Heart right ventricle (tissue), 16 donors: Measurements from ENCODE around the gene MIDN. TPM values are rescaled to one million over a fixed set of nuclear protein-coding genes. Genes with fewer than 3 reads are reported as not detected.
"Not testable (repeated sequence)": the region's sequence is repeated elsewhere in the genome, so short reads cannot be mapped to it uniquely, and the experiment has no call there.

Experiments
- ATAC-seq, 8 donors: fragments of 200-7000 bp; cut with Tn5 transposase; one replicate each; pipeline ENCODE4 v1.9.1; 2020; ENCODE audit warnings: mild to moderate bottlenecking in 8 of 8, moderate library complexity in 8 of 8, moderate number of reproducible peaks in 1 of 8
- DNase-seq, 2 donors: peaks; one replicate each; pipeline ENCODE4 v3.0.0-alpha.2; 2020
- H3K27ac ChIP-seq, 10 donors: fragments of 200-600 bp; sonication (generic) in 2 of 10; one replicate each; pipeline versions ENCODE4 v1.5.0 to v1.8.0; 2020 to 2022; ENCODE audit warnings: mild to moderate bottlenecking in 3 of 10
- H3K27me3 ChIP-seq, 7 donors: fragments of 200-600 bp; one replicate each; pipeline ENCODE4 v1.8.0; 2021 to 2022; ENCODE audit warnings: mild to moderate bottlenecking in 2 of 7
- H3K36me3 ChIP-seq, 9 donors: fragments of 200-600 bp; sonication (generic) in 1 of 9; one replicate each; pipeline versions ENCODE4 v1.5.0 to v1.8.0; 2020 to 2022; ENCODE audit warnings: mild to moderate bottlenecking in 2 of 9
- H3K4me1 ChIP-seq, 9 donors: fragments of 200-600 bp; sonication (generic) in 1 of 9; one replicate each; pipeline versions ENCODE4 v1.5.0 to v1.8.0; 2020 to 2022; ENCODE audit warnings: mild to moderate bottlenecking in 4 of 9
- H3K4me3 ChIP-seq, 10 donors: fragments of 200-600 bp; sonication (generic) in 2 of 10; one replicate each; pipeline versions ENCODE4 v1.5.0 to v1.8.0; 2020 to 2022; ENCODE audit warnings: mild to moderate bottlenecking in 7 of 10, moderate library complexity in 2 of 10
- H3K9me3 ChIP-seq, 11 donors: fragments of 200-600 bp in 10 of 11; sonication (generic) in 2 of 11; one replicate each; pipeline versions ENCODE4 v1.5.0 to v1.8.0; 2013 to 2022; ENCODE audit warnings: mild to moderate bottlenecking in 2 of 11, control low read depth in 1 of 11, moderate library complexity in 1 of 11
- CTCF ChIP-seq, 9 donors: fragments of 200-600 bp; sonication (generic) in 2 of 9; IDR thresholded peaks; one replicate each; pipeline versions ENCODE4 v1.5.0 to v1.8.0; 2021 to 2022; ENCODE audit warnings: antibody characterized with exemption in 9 of 9, mild to moderate bottlenecking in 5 of 9, moderate library complexity in 1 of 9
- WGBS, 2 donors: extraction: QIAGEN DNeasy Blood & Tissue Kit; methylation state at CpG; one replicate each; pipeline ENCODE4 v1.1.7; 2013; ENCODE audit warnings: inconsistent platforms in 1 of 2; 5-methylcytosine and 5-hydroxymethylcytosine counted together
- intact Hi-C, 10 donors: fragments of 100-400 bp; cut with DNase I; formaldehyde crosslinking; loops; one replicate each; pipeline versions ENCODE4 v1.11.1 to v1.14.2; 2022
- polyA plus RNA-seq, 2 donors: library from polyadenylated mRNA; stranded (reverse); fragments of 200-250 nt; gene quantifications; one replicate each; pipeline ENCODE4 v1.2.3, GENCODE V29; 2013
- total RNA-seq, 10 donors: library from RNA; stranded (reverse); fragmentation: NEBNext Ultra II Directional in 3 of 10; extraction: Animal tissue kit (Norgen Biotek cat#: 25700) in 3 of 10; gene quantifications; one replicate each; pipeline versions ENCODE4 v1.2.1 to v1.2.4, GENCODE V29; 2021 to 2023
- donor health status: Arrhythmogenic right ventricular cardiomyopathy.
- donor health status: ischemic (EF 13 %, LVEDD 7.1; RV severe dilation, severe dysfunction).
- donor health status: healthy with polysubstance abuse.
- donor health status: DM: no; HTN: yes; CAD: no.
- donor health status: DM: no; HTN: no; CAD: no.
- donor health status: ischemic (EF 25% LVEDD 6.9; RV normal size, moderate dysfunction).
- donor health status: ischemic (EF 25% LVEDD 5.7; RV mildly dilated, moderate dysfunction).
- donor health status: healthy.
- donor health status: DM: yes; HTN: yes; CAD: no.
- donor health status: Ischemic cardiomyopathy.
- donor health status: ischemic (EF 35%, LVEDD 5.7; RV mildly dilated, moderate dysfunction).
- donor health status: nonischemic (EF 11% LVEDD 7.7; RV severe dilation, severe dysfunction).
- donor health status: DM: yes; HTN: yes; CAD: no.
- donor health status: PGD.
- donor health status: ischemic (EF 29% LVEDD 5.4; RV normal size, mild dysfunction).
- donor health status: nonischemic (EF 23%, LVEDD 6.1; RV moderate dilation, normal function).

The MIDN gene
- total and polyA plus RNA-seq, 12 donors = 22.7 to 236 (median 63.7) TPM

GRCh38 chr19:1244693-1245451, 3.5 kb upstream of the MIDN start:
- peak; percentile 76 to 87 for DNase-seq
- 16 to 19% methylated on average over 30 to 31 of the region's 31 CpGs for WGBS, 2 donors
- Histone ChIP-seq H3K27ac (peak overlapping the region; percentile 85 to 100 (median 100)), H3K27me3 (no peaks in the 10 kb centered on the region), H3K4me1 (peaks cover 42 to 79% (median 75%) of the 10 kb centered on the region in 9 donors), H3K9me3 (no peaks in the 10 kb centered on the region), H3K36me3 (peaks cover 0 to 10% (median 0%) of the 10 kb centered on the region in 9 donors), H3K4me3 (peak overlapping the region in 8 of 10 donors; percentile 0 to 90 (median 60))
- no peak for TF ChIP-seq CTCF (IDR thresholded peaks at IDR 0.05)
- ATAC-seq = peak; percentile 1 to 63 (median 18)
- intact Hi-C loops = loop anchor here in 7 of 10 donors (1.0 to 10.0 kb wide), 6 partner anchors 21 to 320 kb away; partner anchors contain the start of genes ARID3A (in 2 of the 7) and GPX4 (in 1 of the 7)

GRCh38 chr19:1245494-1246264, 2.7 kb upstream of the MIDN start:
- H3K36me3 ChIP-seq = peaks cover 0 to 13% (median 0%) of the 10 kb centered on the region in 9 donors
- intact Hi-C loops = loop anchor here in 2 of 10 donors (2.0 to 10.0 kb wide), 2 partner anchors 21 to 321 kb away; partner anchors contain the start of gene ARID3A (in 1 of the 2)
- H3K27me3 ChIP-seq = no peaks in the 10 kb centered on the region
- peak overlapping the region in 6 of 10 donors; percentile 9 to 90 (median 82) for H3K4me3 ChIP-seq
- H3K4me1 ChIP-seq = peaks cover 39 to 73% (median 69%) of the 10 kb centered on the region in 9 donors
- ATAC-seq = peak in 6 of 8 donors; percentile 14 to 55 (median 24)
- no peaks in the 10 kb centered on the region for H3K9me3 ChIP-seq
- peak overlapping the region; percentile 85 to 100 (median 100) for H3K27ac ChIP-seq
- peak; percentile 82 to 83 for DNase-seq
- no peak for TF ChIP-seq CTCF (IDR thresholded peaks at IDR 0.05)
- WGBS, 2 donors = 40 to 55% methylated on average over 26 of the region's 26 CpGs

GRCh38 chr19:1246265-1247087, 1.9 kb upstream of the MIDN start:
- not testable (repeated sequence) for H3K9me3 ChIP-seq, H3K4me3 ChIP-seq, DNase-seq, ATAC-seq, H3K27me3 ChIP-seq
- Histone ChIP-seq H3K36me3 (peaks cover 0 to 19% (median 2%) of the 10 kb centered on the region in 9 donors), H3K4me1 (peaks cover 36 to 72% (median 64%) of the 10 kb centered on the region in 9 donors), H3K27ac (peak overlapping the region; percentile 85 to 100 (median 100))
- 65% methylated on average over 26 to 27 of the region's 27 CpGs for WGBS, 2 donors
- intact Hi-C loops = loop anchor here in 2 of 10 donors (1.0 to 10.0 kb wide), 2 partner anchors 21 to 322 kb away; partner anchors contain the start of gene ARID3A (in 1 of the 2)

GRCh38 chr19:1247748-1248138, 640 bp upstream of the MIDN start:
- Histone ChIP-seq H3K9me3 (no peaks in the 10 kb centered on the region), H3K27ac (peak overlapping the region; percentile 95 to 100 (median 100)), H3K27me3 (no peaks in the 10 kb centered on the region), H3K36me3 (peaks cover 0 to 24% (median 7%) of the 10 kb centered on the region in 9 donors), H3K4me1 (peaks cover 36 to 75% (median 66%) of the 10 kb centered on the region in 9 donors), H3K4me3 (peak overlapping the region; percentile 78 to 99 (median 94))
- ATAC-seq = no peak
- no peak for TF ChIP-seq CTCF (IDR thresholded peaks at IDR 0.05)
- DNase-seq = no peak
- 68% methylated on average over 8 of the region's 8 CpGs for WGBS, 2 donors
- intact Hi-C loops = loop anchor here in 5 of 10 donors (1.0 to 10.0 kb wide), 3 partner anchors 19 to 323 kb away; partner anchors contain the start of gene ARID3A (in 1 of the 5)
